Renal cortex interstitium (tissue), 15 donors: Measurements from ENCODE around the gene COQ8B. TPM values are rescaled to one million over a fixed set of nuclear protein-coding genes. Genes with fewer than 3 reads are reported as not detected.
A peak's percentile ranks its signal among the peaks of the same experiment; 100 is the strongest.
"Not testable (repeated sequence)": the region's sequence is repeated elsewhere in the genome, so short reads cannot be mapped to it uniquely, and the experiment has no call there.

Experiments used
- DNase-seq, 11 donors: peaks; one replicate each; pipeline ENCODE4 v3.0.0-alpha.2; 2013; ENCODE audit warnings: low read depth in 9 of 11, low spot score in 4 of 11; ENCODE audit errors: extremely low read depth in 1 of 11
- long read RNA-seq, 16 experiments: transcript quantifications; one replicate each; lab custom pipeline, GENCODE V29; 2026
- polyA plus RNA-seq, 3 donors: library from polyadenylated mRNA; unstranded; fragments of 120-200 nt; gene quantifications; one replicate each; pipeline ENCODE4 v1.2.1, GENCODE V29; 2013; ENCODE audit not compliant: insufficient read length in 3 of 3

COQ8B gene
- polyA plus RNA-seq = 10 to 100 TPM; 30.7 to 45.2 (median 38.9) TPM
- long read RNA-seq, donor 1, partial matches to known transcripts = 0 of 3 reads
- long read RNA-seq, donor 1, other reads (novel, unspliced or antisense) = 0 of 3 reads
- long read RNA-seq, donor 2 = 0 reads
- long read RNA-seq, donor 3, partial matches to known transcripts = 0 of 4 reads
- long read RNA-seq, donor 3, other reads (novel, unspliced or antisense) = 0 of 4 reads
- long read RNA-seq, donor 4, partial matches to known transcripts = 0 of 1 reads
- long read RNA-seq, donor 4, other reads (novel, unspliced or antisense) = 0 of 1 reads
- long read RNA-seq, donor 5, partial matches to known transcripts = 44 of 55 reads
- long read RNA-seq, donor 5, other reads (novel, unspliced or antisense) = 8 of 55 reads
- long read RNA-seq, donor 6, partial matches to known transcripts = 78 of 131 reads
- long read RNA-seq, donor 6, other reads (novel, unspliced or antisense) = 50 of 131 reads
- long read RNA-seq, donor 7, partial matches to known transcripts = 0 of 2 reads
- long read RNA-seq, donor 7, other reads (novel, unspliced or antisense) = 0 of 2 reads
- long read RNA-seq, donor 8, partial matches to known transcripts = 16 of 19 reads
- long read RNA-seq, donor 8, other reads (novel, unspliced or antisense) = 0 of 19 reads
- long read RNA-seq, donor 9, partial matches to known transcripts = 13 of 15 reads
- long read RNA-seq, donor 9, other reads (novel, unspliced or antisense) = 0 of 15 reads
- long read RNA-seq, donor 10, partial matches to known transcripts = 0 of 3 reads
- long read RNA-seq, donor 10, other reads (novel, unspliced or antisense) = 0 of 3 reads
- long read RNA-seq, donor 11, partial matches to known transcripts = 14 of 16 reads
- long read RNA-seq, donor 11, other reads (novel, unspliced or antisense) = 0 of 16 reads
- long read RNA-seq, donor 12 = 0 reads
- long read RNA-seq, donor 13, partial matches to known transcripts = 0 of 6 reads
- long read RNA-seq, donor 13, other reads (novel, unspliced or antisense) = 0 of 6 reads
- long read RNA-seq, donor 14, partial matches to known transcripts = 0 of 2 reads
- long read RNA-seq, donor 14, other reads (novel, unspliced or antisense) = 0 of 2 reads
- long read RNA-seq, donor 15 = 0 reads
- long read RNA-seq, donor 16, partial matches to known transcripts = 5 of 9 reads
- long read RNA-seq, donor 16, other reads (novel, unspliced or antisense) = 0 of 9 reads

- DNase-seq = peak; percentile 93 to 100 (median 98)
These were observed at the start of gene COQ8B, which contains the start of gene ITPKC for GRCh38 chr19:40716482-40717324. COQ8B (minus strand) TSS chr19:40716886; CDS start chr19:40714632, 2,254 bp downstream. ITPKC (plus strand) TSS chr19:40717112; CDS start chr19:40717136, 24 bp downstream.

DNA sequence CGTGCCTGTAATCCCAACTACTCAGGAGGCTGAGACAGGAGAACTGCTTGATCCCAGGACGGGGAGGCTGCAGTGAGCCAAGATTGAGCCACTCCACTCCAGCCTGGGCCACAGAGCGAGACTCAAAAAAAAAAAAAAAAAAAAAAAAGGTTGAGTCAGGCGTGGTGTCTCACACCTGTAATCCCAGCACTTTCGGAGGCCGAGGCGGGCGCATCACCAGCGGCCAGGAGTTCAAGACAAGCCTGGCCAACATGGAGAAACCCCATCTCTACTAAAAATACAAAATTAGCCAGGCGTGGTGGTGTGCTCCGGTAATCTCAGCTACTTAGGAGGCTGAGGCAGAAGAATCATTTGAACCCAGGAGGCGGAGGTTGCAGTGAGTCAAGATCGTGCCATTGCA lies 49.7 kb upstream of the COQ8B start:
- not testable (repeated sequence) for DNase-seq

- no peak for DNase-seq
These were observed 47.3 kb upstream of the COQ8B start for GRCh38 chr19:40763963-40764362.

DNA sequence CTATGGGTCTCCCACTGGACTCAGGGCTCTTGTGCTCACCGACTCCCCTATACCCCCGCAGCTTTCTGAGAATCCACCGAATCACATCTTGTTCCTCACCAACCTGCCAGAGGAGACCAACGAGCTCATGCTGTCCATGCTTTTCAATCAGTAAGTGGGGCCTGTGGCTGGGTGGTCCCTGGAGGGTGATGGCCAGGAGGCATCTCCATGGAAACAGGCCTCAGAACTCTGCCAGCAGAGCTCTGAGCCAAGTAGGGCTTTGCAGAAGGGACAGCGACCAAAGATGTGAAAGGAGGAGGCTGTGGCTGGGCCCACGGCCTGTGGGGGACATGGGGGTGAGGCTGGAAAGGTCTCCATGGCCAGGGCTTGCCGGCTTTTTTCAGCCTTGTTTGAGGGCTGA lies 46.8 kb upstream of the COQ8B start:
- DNase-seq = no peak

- DNase-seq = no peak
These were observed 46.2 kb upstream of the COQ8B start for GRCh38 chr19:40762754-40763470.

- no peak for DNase-seq
These were observed 42.7 kb upstream of the COQ8B start for GRCh38 chr19:40759352-40759751.

DNA sequence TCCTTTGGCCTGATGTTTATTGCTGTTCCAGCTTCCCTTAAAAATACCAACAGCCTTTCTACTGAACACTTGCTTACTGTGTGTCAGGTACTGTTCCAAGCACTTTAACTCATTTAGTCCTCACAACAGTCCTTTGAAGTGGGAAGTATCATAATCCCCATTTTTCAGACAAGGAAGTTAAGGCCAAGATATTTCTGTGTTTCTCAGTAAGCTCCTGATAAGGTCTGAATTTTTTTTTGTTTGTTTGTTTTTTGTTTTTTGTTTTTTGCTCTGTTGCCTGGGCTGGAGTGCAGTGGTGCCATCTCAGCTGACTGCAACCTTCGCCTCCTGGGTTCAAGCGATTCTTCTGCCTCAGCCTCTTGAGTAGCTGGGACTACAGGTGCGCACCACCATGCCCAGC lies 41.8 kb upstream of the COQ8B start:
- no peak for DNase-seq

- DNase-seq = no peak
These were observed 39.9 kb upstream of the COQ8B start for GRCh38 chr19:40756502-40757110.

DNA sequence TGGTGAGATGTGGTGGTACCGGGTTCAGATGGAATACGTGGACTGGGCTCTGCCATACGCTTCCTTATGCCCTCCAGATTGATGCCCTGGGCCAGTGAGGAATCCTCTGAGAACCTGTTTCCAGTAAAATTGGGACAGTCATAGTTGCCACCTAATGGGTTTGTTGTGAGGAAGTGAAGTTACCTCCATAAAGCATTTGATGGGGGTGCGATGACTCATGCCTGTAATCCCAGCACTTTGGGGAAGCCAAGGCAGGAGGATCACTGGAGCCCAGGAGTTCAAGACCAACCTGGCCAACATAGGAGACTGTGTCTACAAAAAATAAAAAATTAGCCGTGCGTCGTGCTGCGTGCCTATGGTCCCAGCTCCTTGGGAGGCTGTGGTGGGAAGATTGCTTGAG lies 39.1 kb upstream of the COQ8B start:
- no peak for DNase-seq

- DNase-seq = no peak
These were observed 38.5 kb upstream of the COQ8B start for GRCh38 chr19:40755248-40755624.

GRCh38 chr19:40754611-40755247 lies 38.0 kb upstream of the COQ8B start:
- DNase-seq = no peak

DNA sequence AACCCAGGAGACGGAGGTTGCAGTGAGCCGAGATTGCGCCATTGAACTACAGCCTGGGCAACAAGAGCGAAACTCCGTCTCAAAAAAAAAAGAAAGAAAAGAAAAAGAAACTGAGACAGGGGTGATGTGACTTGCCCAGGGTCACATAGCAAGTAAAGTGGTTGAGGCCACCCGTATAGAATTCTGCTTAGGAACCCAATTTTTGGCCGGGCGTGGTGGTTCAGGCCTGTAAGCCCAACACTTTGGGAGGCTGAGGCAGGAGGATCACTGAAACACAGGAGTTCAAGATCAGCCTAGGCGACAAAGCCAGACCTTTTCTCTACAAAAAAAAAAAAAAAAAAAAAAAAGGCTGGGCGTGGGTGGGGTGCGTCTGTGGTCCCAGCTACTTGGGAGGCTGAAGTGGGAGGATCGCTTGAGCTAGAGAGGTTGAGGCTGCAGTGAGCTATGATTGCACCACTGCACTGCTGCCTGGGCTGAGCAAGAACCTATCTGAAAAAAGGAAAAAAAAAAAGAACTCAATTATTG lies 35.6 kb upstream of the COQ8B start:
- no peak for DNase-seq

GRCh38 chr19:40750874-40751537 lies 34.3 kb upstream of the COQ8B start, which contains the start of gene SNRPA:
SNRPA (plus strand) TSS chr19:40751203; CDS start chr19:40751409, 206 bp downstream.
- peak; percentile 94 to 99 (median 98) for DNase-seq

DNA sequence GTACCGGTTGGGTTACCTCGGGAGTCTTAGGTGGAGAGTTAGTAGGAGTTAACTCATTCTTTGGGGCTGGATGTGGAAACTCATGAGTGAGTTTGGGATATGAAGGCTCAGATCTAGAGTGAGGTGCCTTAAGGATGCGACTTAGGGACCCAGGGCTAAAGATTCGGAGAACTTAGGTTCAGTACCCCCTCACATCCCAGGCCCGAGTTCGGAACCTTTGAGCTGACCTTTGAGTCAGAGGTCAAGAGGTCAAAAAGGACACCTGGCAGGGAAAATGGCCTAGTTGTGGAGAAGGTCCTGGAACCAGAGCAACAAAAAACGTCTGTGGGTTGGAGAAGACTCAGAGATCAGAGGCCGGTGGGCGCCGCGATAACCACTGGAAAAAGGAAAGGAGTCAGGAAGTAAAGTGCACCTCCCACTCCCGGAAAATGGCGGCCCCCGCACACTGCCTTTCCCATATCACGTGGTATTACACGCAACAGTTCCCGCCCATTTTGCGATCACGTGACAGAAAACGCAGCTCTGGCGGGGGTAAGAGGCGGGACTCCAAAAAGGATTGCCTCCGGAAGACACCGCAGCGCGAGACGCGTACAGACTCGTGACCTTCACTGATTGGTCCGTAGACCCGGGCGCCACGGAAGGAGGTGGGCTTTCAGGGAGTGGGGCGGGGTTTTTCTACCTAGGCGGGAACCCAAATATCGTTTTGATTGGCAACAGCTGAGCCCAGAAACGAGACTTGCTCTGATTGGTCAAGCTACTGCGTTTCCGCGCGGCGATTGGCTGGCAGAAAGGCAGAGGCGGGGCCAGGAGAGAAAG lies 33.6 kb upstream of the COQ8B start, which contains the start of gene ACTMAP:
Gene ACTMAP, minus strand, starts transcription at position 420 of the 816 bp plus-strand sequence. CDS start 674 bp downstream, outside the sequence.
- peak; percentile 99 to 100 (median 100) for DNase-seq

- DNase-seq = no peak
These were observed 30.9 kb upstream of the COQ8B start for GRCh38 chr19:40747536-40747935.
